Measurements from ENCODE around the gene PTP4A2.

Gene PTP4A2

GRCh38 chr1:31885851-31886250 lies 52.3 kb downstream of the PTP4A2 start:
- DNase-seq (ENCODE audit: low read depth): no peak

GRCh38 chr1:31883357-31883942 lies 54.7 kb downstream of the PTP4A2 start:
- no peak for DNase-seq (ENCODE audit: low read depth)

GRCh38 chr1:31881688-31882000 lies 56.5 kb downstream of the PTP4A2 start:
- peak; percentile 17 for DNase-seq (ENCODE audit: low read depth)

GRCh38 chr1:31880957-31881687 lies 57.0 kb downstream of the PTP4A2 start:
- no peak for DNase-seq (ENCODE audit: low read depth)

- DNase-seq (ENCODE audit: low read depth): no peak
Observed at GRCh38 chr1:31879981-31880608, 58.1 kb downstream of the PTP4A2 start.

- DNase-seq (ENCODE audit: low read depth): peak; percentile 10
Observed at GRCh38 chr1:31878058-31878457, 60.1 kb downstream of the PTP4A2 start.

- DNase-seq (ENCODE audit: low read depth): no peak
Observed at GRCh38 chr1:31877544-31877943, 60.6 kb downstream of the PTP4A2 start.

GRCh38 chr1:31875636-31876236 lies 62.4 kb downstream of the PTP4A2 start:
- no peak for DNase-seq (ENCODE audit: low read depth)

- no peak for DNase-seq (ENCODE audit: low read depth)
Observed at GRCh38 chr1:31874942-31875341, 63.2 kb downstream of the PTP4A2 start.

GRCh38 chr1:31872658-31873636 lies 65.2 kb downstream of the PTP4A2 start:
- DNase-seq (ENCODE audit: low read depth): no peak

- no peak for DNase-seq (ENCODE audit: low read depth)
Observed at GRCh38 chr1:31871703-31872102, 66.5 kb downstream of the PTP4A2 start.

- DNase-seq (ENCODE audit: low read depth): no peak
Observed at GRCh38 chr1:31870086-31870736, 68.0 kb downstream of the PTP4A2 start.

- DNase-seq (ENCODE audit: low read depth): no peak
Observed at GRCh38 chr1:31869449-31869848, 68.7 kb downstream of the PTP4A2 start.

- DNase-seq (ENCODE audit: low read depth): no peak
Observed at GRCh38 chr1:31868862-31869261, 69.3 kb downstream of the PTP4A2 start.

- no peak for DNase-seq (ENCODE audit: low read depth)
Observed at GRCh38 chr1:31867546-31867945, 70.6 kb downstream of the PTP4A2 start.

GRCh38 chr1:31866450-31867032 lies 71.6 kb downstream of the PTP4A2 start:
- DNase-seq (ENCODE audit: low read depth): no peak

GRCh38 chr1:31865728-31866449 lies 72.3 kb downstream of the PTP4A2 start:
- no peak for DNase-seq (ENCODE audit: low read depth)

GRCh38 chr1:31862071-31862470 lies 76.1 kb downstream of the PTP4A2 start:
- no peak for DNase-seq (ENCODE audit: low read depth)

- DNase-seq (ENCODE audit: low read depth): no peak
Observed at GRCh38 chr1:31861346-31861745, 76.8 kb downstream of the PTP4A2 start.

- DNase-seq (ENCODE audit: low read depth): no peak
Observed at GRCh38 chr1:31860581-31860980, 77.6 kb downstream of the PTP4A2 start.

All from fibroblast of gingiva (primary cell).